Endodermal cell (in vitro differentiated cells): ENCODE data around the gene FN3K. TPM values are rescaled to one million over a fixed set of nuclear protein-coding genes. Genes with fewer than 3 reads are reported as not detected.

Source experiments
- DNase-seq: peaks from one replicate; pipeline ENCODE4 v3.0.0-alpha.2; 2017
- H3K27ac ChIP-seq: 2 replicates; pipeline ENCODE4 v1.5.1; 2013; ENCODE audit warnings: mild to moderate bottlenecking, low read depth, low read length, moderate library complexity
- H3K27me3 ChIP-seq: 2 replicates; pipeline ENCODE4 v1.6.1; 2013; ENCODE audit warnings: mild to moderate bottlenecking, low read length, moderate library complexity; ENCODE audit not compliant: insufficient read depth, control insufficient read depth, poor library complexity, severe bottlenecking
- H3K36me3 ChIP-seq: 2 replicates; pipeline ENCODE4 v1.7.0; 2013; ENCODE audit warnings: mild to moderate bottlenecking, low read length, moderate library complexity; ENCODE audit not compliant: control insufficient read depth, insufficient read depth
- H3K4me1 ChIP-seq: one replicate; pipeline ENCODE4 v1.7.0; 2013; ENCODE audit warnings: low read length; ENCODE audit not compliant: control insufficient read depth, insufficient read depth
- H3K4me3 ChIP-seq: 2 replicates; pipeline ENCODE4 v1.5.1; 2013; ENCODE audit warnings: mild to moderate bottlenecking, low read length, moderate library complexity
- H3K9ac ChIP-seq: 2 replicates; pipeline ENCODE4 v1.6.1; 2013; ENCODE audit warnings: mild to moderate bottlenecking, low read length, moderate library complexity; ENCODE audit not compliant: poor library complexity, severe bottlenecking; ENCODE audit errors: extremely low read depth
- H3K9me3 ChIP-seq: 2 replicates; pipeline ENCODE4 v1.6.1; 2013; ENCODE audit warnings: mild to moderate bottlenecking, low read length, moderate library complexity; ENCODE audit not compliant: control insufficient read depth
- H3K27ac Mint-ChIP-seq: 2 replicates; pipeline ENCODE4 v1.8.0; 2020; ENCODE audit warnings: mixed read lengths
- H3K27me3 Mint-ChIP-seq: 2 replicates; pipeline ENCODE4 v1.8.0; 2021; ENCODE audit warnings: mild to moderate bottlenecking, mixed read lengths; ENCODE audit not compliant: insufficient read depth
- H3K36me3 Mint-ChIP-seq: 2 replicates; pipeline ENCODE4 v1.8.0; 2020; ENCODE audit warnings: low read depth, mixed read lengths
- H3K4me1 Mint-ChIP-seq: 2 replicates; pipeline ENCODE4 v1.8.0; 2020; ENCODE audit warnings: mixed read lengths
- H3K4me3 Mint-ChIP-seq: 2 replicates; pipeline ENCODE4 v1.8.0; 2020; ENCODE audit warnings: mild to moderate bottlenecking, moderate library complexity, mixed read lengths
- H3K9me3 Mint-ChIP-seq: 2 replicates; pipeline ENCODE4 v1.8.0; 2020; ENCODE audit warnings: mild to moderate bottlenecking, mixed read lengths
- WGBS, 2 experiments: methylation state at CpG; one replicate each; pipeline versions ENCODE4 v1.1.5 to v1.1.7; 2013; ENCODE audit warnings: missing lambda C conversion rate in 2 of 2, mixed read lengths in 1 of 2; ENCODE audit not compliant: insufficient coverage in 1 of 2, insufficient read length in 1 of 2; 5-methylcytosine and 5-hydroxymethylcytosine counted together
- total RNA-seq, 2 donors: library from RNA; stranded (reverse); fragmentation: NEBNext Ultra II Directional in 1 of 2; extraction: Animal tissue kit (Norgen Biotek cat#: 25700) in 1 of 2; gene quantifications; 2 replicates in 1 of 2; 3 replicates in 1 of 2; pipeline ENCODE4 v1.2.1, GENCODE V29; 2021
- TF ChIP-seq, protein P1 (sequence below): fragments of 200-600 bp; sonication (generic); conservative IDR thresholded peaks from 2 replicates; pipeline ENCODE4 v1.5.0; 2021; ENCODE audit warnings: antibody characterized with exemption, mild to moderate bottlenecking

Gene FN3K
- total RNA-seq, 2 donors from 2014 or later: 24.7 to 35.6 TPM

DNA sequence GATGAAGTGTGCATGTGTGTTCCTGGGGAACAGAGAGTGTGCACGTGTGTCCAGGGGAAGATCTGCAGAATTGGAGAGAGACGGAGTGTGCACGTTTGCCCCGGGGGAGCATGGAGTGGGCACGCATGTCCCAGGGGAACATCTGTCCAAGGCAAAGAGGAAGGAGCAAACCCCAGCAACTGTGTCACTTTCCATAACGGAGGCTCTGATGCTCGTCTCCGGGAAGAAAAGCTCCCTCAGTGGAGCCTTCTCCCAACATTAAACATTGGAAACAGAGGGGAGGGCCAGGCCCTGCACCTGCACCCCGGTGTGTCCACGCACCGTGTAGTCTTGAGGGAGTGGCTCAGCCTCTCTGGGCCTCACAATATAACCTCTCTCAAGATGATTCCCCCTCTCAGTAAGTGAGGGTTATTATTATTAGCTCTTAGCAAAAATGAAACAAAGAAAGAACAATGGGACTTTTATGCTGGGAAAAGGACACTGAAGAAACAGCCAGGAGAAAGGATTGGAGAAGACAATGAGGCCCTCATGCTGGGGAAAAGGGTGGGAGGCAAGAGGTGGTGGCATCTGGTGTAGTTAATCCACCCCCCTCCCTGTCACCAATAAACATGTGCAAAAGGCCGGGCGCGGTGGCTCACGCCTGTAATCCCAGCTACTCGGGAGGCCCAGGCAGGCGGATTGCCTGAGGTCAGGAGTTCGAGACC lies 44.5 kb upstream of the FN3K start:
- Mint-ChIP-seq H3K4me3 (no peak overlapping the region), H3K4me1 (no peaks in the 10 kb centered on the region), H3K36me3 (peaks cover 9% of the 10 kb centered on the region), H3K9me3 (peaks cover 16% of the 10 kb centered on the region), H3K27ac (no peak overlapping the region), H3K27me3 (peaks cover 19% of the 10 kb centered on the region)
- Histone ChIP-seq H3K4me3 (no peak overlapping the region), H3K9ac (no peak overlapping the region), H3K27ac (no peak overlapping the region), H3K36me3 (no peaks in the 10 kb centered on the region), H3K4me1 (no peaks in the 10 kb centered on the region), H3K9me3 (peaks cover 10% of the 10 kb centered on the region), H3K27me3 (peaks cover 7% of the 10 kb centered on the region)
- WGBS, 2 experiments: 85 to 91% methylated on average over 8 to 16 of the region's 18 CpGs
- TF ChIP-seq, protein P1, sequence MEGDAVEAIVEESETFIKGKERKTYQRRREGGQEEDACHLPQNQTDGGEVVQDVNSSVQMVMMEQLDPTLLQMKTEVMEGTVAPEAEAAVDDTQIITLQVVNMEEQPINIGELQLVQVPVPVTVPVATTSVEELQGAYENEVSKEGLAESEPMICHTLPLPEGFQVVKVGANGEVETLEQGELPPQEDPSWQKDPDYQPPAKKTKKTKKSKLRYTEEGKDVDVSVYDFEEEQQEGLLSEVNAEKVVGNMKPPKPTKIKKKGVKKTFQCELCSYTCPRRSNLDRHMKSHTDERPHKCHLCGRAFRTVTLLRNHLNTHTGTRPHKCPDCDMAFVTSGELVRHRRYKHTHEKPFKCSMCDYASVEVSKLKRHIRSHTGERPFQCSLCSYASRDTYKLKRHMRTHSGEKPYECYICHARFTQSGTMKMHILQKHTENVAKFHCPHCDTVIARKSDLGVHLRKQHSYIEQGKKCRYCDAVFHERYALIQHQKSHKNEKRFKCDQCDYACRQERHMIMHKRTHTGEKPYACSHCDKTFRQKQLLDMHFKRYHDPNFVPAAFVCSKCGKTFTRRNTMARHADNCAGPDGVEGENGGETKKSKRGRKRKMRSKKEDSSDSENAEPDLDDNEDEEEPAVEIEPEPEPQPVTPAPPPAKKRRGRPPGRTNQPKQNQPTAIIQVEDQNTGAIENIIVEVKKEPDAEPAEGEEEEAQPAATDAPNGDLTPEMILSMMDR: no peak
- no peak for DNase-seq

DNA sequence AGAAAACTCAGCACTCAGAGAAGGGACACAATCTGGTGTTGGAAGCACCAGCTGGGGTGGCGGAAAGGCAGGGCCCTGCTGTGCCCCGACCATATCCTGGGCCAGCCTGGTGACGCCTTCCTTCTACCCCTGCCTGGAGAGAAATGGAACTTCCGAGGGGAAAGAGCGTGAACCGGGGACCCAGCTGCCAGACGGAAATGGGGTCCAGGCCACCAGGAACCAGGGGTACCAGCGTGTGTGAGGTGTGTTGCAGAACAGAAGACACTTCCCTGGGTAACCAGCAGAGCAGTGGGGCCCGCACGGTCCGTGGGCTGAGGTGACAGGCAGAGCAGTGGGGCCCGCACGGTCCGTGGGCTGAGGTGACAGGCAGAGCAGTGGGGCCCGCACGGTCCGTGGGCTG lies 43.7 kb upstream of the FN3K start:
- no peak overlapping the region for H3K27ac Mint-ChIP-seq
- H3K36me3 ChIP-seq: no peaks in the 10 kb centered on the region
- H3K4me3 ChIP-seq: no peak overlapping the region
- H3K4me1 ChIP-seq: no peaks in the 10 kb centered on the region
- peaks cover 25% of the 10 kb centered on the region for H3K27me3 Mint-ChIP-seq
- TF ChIP-seq, protein P1: no peak
- peaks cover 10% of the 10 kb centered on the region for H3K9me3 ChIP-seq
- WGBS, 2 experiments: 88 to 100% methylated on average over 4 to 8 of the region's 17 CpGs
- H3K27me3 ChIP-seq: peaks cover 15% of the 10 kb centered on the region
- no peak for DNase-seq
- H3K9ac ChIP-seq: no peak overlapping the region
- no peak overlapping the region for H3K27ac ChIP-seq
- no peaks in the 10 kb centered on the region for H3K4me1 Mint-ChIP-seq
- peaks cover 16% of the 10 kb centered on the region for H3K9me3 Mint-ChIP-seq
- no peak overlapping the region for H3K4me3 Mint-ChIP-seq
- H3K36me3 Mint-ChIP-seq: peaks cover 12% of the 10 kb centered on the region

DNA sequence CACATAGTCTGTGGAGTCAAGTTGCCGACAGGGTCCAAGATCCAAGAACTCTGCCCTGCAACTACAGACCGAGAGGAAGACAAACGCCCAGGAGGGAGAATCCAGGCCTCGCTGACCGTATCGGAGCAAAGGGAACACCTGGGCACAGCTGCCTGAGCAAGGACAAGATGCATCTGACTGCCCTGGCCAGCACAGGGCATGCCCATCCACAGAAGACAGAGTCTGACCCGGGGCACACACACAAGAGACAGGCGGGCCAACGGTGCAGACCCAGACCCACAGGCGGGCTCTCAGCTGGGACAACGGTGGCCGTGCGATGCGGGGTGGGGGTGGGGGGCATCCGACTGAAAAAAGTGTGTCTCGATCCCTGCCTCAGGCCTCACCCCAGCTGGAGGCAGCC lies 43.1 kb upstream of the FN3K start:
- peaks cover 20% of the 10 kb centered on the region for H3K27me3 ChIP-seq
- H3K4me3 ChIP-seq: no peak overlapping the region
- Mint-ChIP-seq H3K4me3 (no peak overlapping the region), H3K27ac (no peak overlapping the region), H3K36me3 (peaks cover 12% of the 10 kb centered on the region), H3K27me3 (peaks cover 30% of the 10 kb centered on the region), H3K4me1 (no peaks in the 10 kb centered on the region), H3K9me3 (peaks cover 16% of the 10 kb centered on the region)
- H3K36me3 ChIP-seq: no peaks in the 10 kb centered on the region
- H3K4me1 ChIP-seq: no peaks in the 10 kb centered on the region
- no peak overlapping the region for H3K27ac ChIP-seq
- no peak for DNase-seq
- peaks cover 10% of the 10 kb centered on the region for H3K9me3 ChIP-seq
- 77 to 87% methylated on average over 8 to 16 of the region's 16 CpGs for WGBS, 2 experiments
- H3K9ac ChIP-seq: no peak overlapping the region
- TF ChIP-seq, protein P1: no peak
